ENCODE results near the gene KRTAP5-9.

- no peak for TF ChIP-seq CTCF (IDR thresholded peaks at IDR 0.05)
- TF ChIP-seq POLR2A (IDR thresholded peaks at IDR 0.05): no peak
Measured at GRCh38 chr11:71507102-71507501, 41.1 kb upstream of the KRTAP5-9 start.

Measured in lower leg skin (tissue), 3 donors.